Spleen (tissue), 11 donors: ENCODE results near the gene CLEC10A. TPM values are rescaled to one million over a fixed set of nuclear protein-coding genes. Genes with fewer than 3 reads are reported as not detected.

Experiments used
- DNase-seq: peaks from one replicate; pipeline ENCODE4 v3.0.0-alpha.2; 2020
- H3K27ac ChIP-seq, 8 donors: fragments of 200-600 bp; sonication (generic) in 7 of 8; 1 replicate in 4 of 8; 2 replicates in 4 of 8; pipeline versions ENCODE4 v1.5.0 to v1.8.0; 2016 to 2021; ENCODE audit warnings: inconsistent platforms in 4 of 8, mild to moderate bottlenecking in 4 of 8, moderate library complexity in 1 of 8
- H3K27me3 ChIP-seq, 7 donors: fragments of 200-600 bp; sonication (generic) in 6 of 7; replicated peaks in 1 of 7; 1 replicate in 4 of 7; 2 replicates in 3 of 7; pipeline versions ENCODE4 v1.5.0 to v1.8.0; 2016 to 2021; ENCODE audit warnings: inconsistent platforms in 3 of 7, mild to moderate bottlenecking in 1 of 7
- H3K36me3 ChIP-seq, 6 donors: fragments of 200-600 bp; sonication (generic) in 5 of 6; 1 replicate in 4 of 6; 2 replicates in 2 of 6; pipeline versions ENCODE4 v1.5.0 to v1.8.0; 2016 to 2021; ENCODE audit warnings: inconsistent platforms in 2 of 6
- H3K4me1 ChIP-seq, 6 donors: fragments of 200-600 bp; sonication (generic) in 5 of 6; 1 replicate in 3 of 6; 2 replicates in 3 of 6; pipeline versions ENCODE4 v1.5.0 to v1.8.0; 2016 to 2021; ENCODE audit warnings: inconsistent platforms in 3 of 6
- H3K4me3 ChIP-seq, 8 donors: fragments of 200-600 bp; sonication (generic) in 7 of 8; 1 replicate in 4 of 8; 2 replicates in 4 of 8; pipeline versions ENCODE4 v1.5.0 to v1.8.0; 2016 to 2021; ENCODE audit warnings: inconsistent platforms in 4 of 8, mild to moderate bottlenecking in 4 of 8, moderate library complexity in 2 of 8
- H3K9me3 ChIP-seq, 8 donors: fragments of 200-600 bp; sonication (generic) in 7 of 8; 1 replicate in 4 of 8; 2 replicates in 4 of 8; pipeline versions ENCODE4 v1.5.0 to v1.8.0; 2016 to 2021; ENCODE audit warnings: inconsistent platforms in 4 of 8
- POLR2A ChIP-seq, 3 donors: fragments of 450-650 bp; IDR thresholded peaks; one replicate each; pipeline ENCODE4 v1.5.1; 2017; ENCODE audit warnings: antibody characterized with exemption in 3 of 3, mild to moderate bottlenecking in 1 of 3
- POLR2AphosphoS5 ChIP-seq, 3 donors: sonication (generic); formaldehyde crosslinking; IDR thresholded peaks; one replicate each; pipeline ENCODE4 v1.5.1; 2017; ENCODE audit warnings: antibody characterized with exemption in 3 of 3
- WGBS, 5 donors: extraction: QIAGEN DNeasy Blood & Tissue Kit in 3 of 5; methylation state at CpG; one replicate each; pipeline versions ENCODE4 v1.1.5 to v1.1.7; 2013 to 2018; 5-methylcytosine and 5-hydroxymethylcytosine counted together
- intact Hi-C: fragments of 100-400 bp; cut with DNase I; formaldehyde crosslinking; loops from one replicate; pipeline ENCODE4 v1.15.0; 2023; ENCODE audit warnings: low total_unique reads
- polyA plus RNA-seq, 3 donors: library from polyadenylated mRNA; stranded (reverse); fragments of 200-250 nt; gene quantifications; one replicate each; pipeline ENCODE4 v1.2.1, GENCODE V29; 2013
- total RNA-seq, 7 donors: library from RNA; depleted of rRNA in 3 of 7; stranded (reverse); fragments of >200 nt in 3 of 7; fragmentation: NEBNext Ultra II Directional in 4 of 7; extraction: Animal tissue kit (Norgen Biotek cat#: 25700) in 4 of 7; gene quantifications; one replicate each; pipeline versions ENCODE4 v1.1.0 to v1.2.1, GENCODE V29; 2016 to 2021
- TF ChIP-seq, protein P1 (sequence below), 11 experiments: fragments of 200-600 bp in 7 of 11; fragments of 450-650 bp in 4 of 11; sonication (generic) in 4 of 11; IDR thresholded peaks in 8 of 11; conservative IDR thresholded peaks in 3 of 11; 1 replicate in 7 of 11; 2 replicates in 4 of 11; pipeline versions ENCODE4 v1.4.0 to v1.8.0; 2016 to 2021; ENCODE audit warnings: antibody characterized with exemption in 11 of 11, inconsistent platforms in 4 of 11, mild to moderate bottlenecking in 1 of 11
- donor health status: healthy with polysubstance abuse.
- donor health status: DM: no; HTN: no; CAD: no; lungs with moderate emphysema.
- donor health status: DM: no; HTN: no; CAD: no.
- donor health status: Bipolar disorder and iron deficiency.
- donor health status: healthy.
- donor health status: DM: no; HTN: no; CAD: no.
- donor health status: DM: yes; HTN: yes; CAD: no.

The CLEC10A gene
- total and polyA plus RNA-seq, 10 donors: 0.85 to 22.2 (median 6.7) TPM

DNA sequence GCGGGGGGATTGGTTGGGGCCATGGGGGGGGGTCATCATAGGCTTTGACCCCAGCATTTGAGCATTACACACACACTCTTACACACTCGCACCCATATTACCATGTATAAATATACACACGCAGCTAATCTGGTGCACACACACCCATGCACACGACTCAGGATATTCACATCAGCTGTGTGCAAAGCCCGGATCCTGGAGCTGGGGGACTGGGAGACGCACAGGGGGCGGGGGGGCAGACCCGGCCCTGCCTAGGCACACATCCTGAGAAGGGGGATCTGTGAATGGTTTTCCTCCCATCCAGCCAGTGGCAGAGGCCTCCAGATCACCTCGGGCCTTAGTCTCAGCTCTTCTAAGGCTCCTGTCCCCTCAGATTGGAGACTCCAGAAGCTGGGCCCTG lies 28.9 kb upstream of the CLEC10A start:
- Histone ChIP-seq H3K27me3 (peaks cover 0 to 15% (median 0%) of the 10 kb centered on the region in 7 donors), H3K27ac (no peak overlapping the region), H3K4me3 (no peak overlapping the region), H3K4me1 (peaks cover 0 to 8% (median 0%) of the 10 kb centered on the region in 6 donors), H3K36me3 (no peaks in the 10 kb centered on the region), H3K9me3 (no peaks in the 10 kb centered on the region)
- intact Hi-C loops: no loop called here
- WGBS, 5 donors: 72 to 90% (median 85%) methylated on average over 9 of the region's 9 CpGs
- TF ChIP-seq POLR2A (IDR thresholded peaks at IDR 0.05): no peak
- TF ChIP-seq, protein P1, sequence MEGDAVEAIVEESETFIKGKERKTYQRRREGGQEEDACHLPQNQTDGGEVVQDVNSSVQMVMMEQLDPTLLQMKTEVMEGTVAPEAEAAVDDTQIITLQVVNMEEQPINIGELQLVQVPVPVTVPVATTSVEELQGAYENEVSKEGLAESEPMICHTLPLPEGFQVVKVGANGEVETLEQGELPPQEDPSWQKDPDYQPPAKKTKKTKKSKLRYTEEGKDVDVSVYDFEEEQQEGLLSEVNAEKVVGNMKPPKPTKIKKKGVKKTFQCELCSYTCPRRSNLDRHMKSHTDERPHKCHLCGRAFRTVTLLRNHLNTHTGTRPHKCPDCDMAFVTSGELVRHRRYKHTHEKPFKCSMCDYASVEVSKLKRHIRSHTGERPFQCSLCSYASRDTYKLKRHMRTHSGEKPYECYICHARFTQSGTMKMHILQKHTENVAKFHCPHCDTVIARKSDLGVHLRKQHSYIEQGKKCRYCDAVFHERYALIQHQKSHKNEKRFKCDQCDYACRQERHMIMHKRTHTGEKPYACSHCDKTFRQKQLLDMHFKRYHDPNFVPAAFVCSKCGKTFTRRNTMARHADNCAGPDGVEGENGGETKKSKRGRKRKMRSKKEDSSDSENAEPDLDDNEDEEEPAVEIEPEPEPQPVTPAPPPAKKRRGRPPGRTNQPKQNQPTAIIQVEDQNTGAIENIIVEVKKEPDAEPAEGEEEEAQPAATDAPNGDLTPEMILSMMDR (IDR thresholded peaks at IDR 0.05 in 8 of 11, conservative IDR thresholded peaks at IDR 0.05 in 3 of 11): no peak
- DNase-seq: no peak

- intact Hi-C loops: no loop called here
- H3K4me1 ChIP-seq: peaks cover 0 to 8% (median 0%) of the 10 kb centered on the region in 6 donors
- no peak overlapping the region for H3K27ac ChIP-seq
- 88 to 93% (median 88%) methylated on average over 9 to 10 of the region's 10 CpGs for WGBS, 5 donors
- H3K9me3 ChIP-seq: no peaks in the 10 kb centered on the region
- no peak for DNase-seq
- peaks cover 0 to 15% (median 0%) of the 10 kb centered on the region in 7 donors for H3K27me3 ChIP-seq
- H3K4me3 ChIP-seq: no peak overlapping the region
- TF ChIP-seq, protein P1 (IDR thresholded peaks at IDR 0.05 in 8 of 11, conservative IDR thresholded peaks at IDR 0.05 in 3 of 11): no peak
- TF ChIP-seq POLR2AphosphoS5 (IDR thresholded peaks at IDR 0.05) (no peak), POLR2A (IDR thresholded peaks at IDR 0.05) (no peak)
- H3K36me3 ChIP-seq: no peaks in the 10 kb centered on the region
Measured at GRCh38 chr17:7108560-7108925, 28.5 kb upstream of the CLEC10A start.

GRCh38 chr17:7107795-7108559 lies 27.9 kb upstream of the CLEC10A start:
- Histone ChIP-seq H3K4me1 (peaks cover 0 to 8% (median 0%) of the 10 kb centered on the region in 6 donors), H3K4me3 (no peak overlapping the region), H3K36me3 (no peaks in the 10 kb centered on the region), H3K27ac (no peak overlapping the region), H3K9me3 (no peaks in the 10 kb centered on the region), H3K27me3 (peaks cover 0 to 18% (median 0%) of the 10 kb centered on the region in 7 donors)
- WGBS, 5 donors: 79 to 86% (median 85%) methylated on average over 31 to 32 of the region's 32 CpGs
- TF ChIP-seq, protein P1 (IDR thresholded peaks at IDR 0.05 in 8 of 11, conservative IDR thresholded peaks at IDR 0.05 in 3 of 11): no peak
- TF ChIP-seq POLR2AphosphoS5 (IDR thresholded peaks at IDR 0.05) (no peak), POLR2A (IDR thresholded peaks at IDR 0.05) (no peak)
- DNase-seq: no peak
- intact Hi-C loops: no loop called here

DNA sequence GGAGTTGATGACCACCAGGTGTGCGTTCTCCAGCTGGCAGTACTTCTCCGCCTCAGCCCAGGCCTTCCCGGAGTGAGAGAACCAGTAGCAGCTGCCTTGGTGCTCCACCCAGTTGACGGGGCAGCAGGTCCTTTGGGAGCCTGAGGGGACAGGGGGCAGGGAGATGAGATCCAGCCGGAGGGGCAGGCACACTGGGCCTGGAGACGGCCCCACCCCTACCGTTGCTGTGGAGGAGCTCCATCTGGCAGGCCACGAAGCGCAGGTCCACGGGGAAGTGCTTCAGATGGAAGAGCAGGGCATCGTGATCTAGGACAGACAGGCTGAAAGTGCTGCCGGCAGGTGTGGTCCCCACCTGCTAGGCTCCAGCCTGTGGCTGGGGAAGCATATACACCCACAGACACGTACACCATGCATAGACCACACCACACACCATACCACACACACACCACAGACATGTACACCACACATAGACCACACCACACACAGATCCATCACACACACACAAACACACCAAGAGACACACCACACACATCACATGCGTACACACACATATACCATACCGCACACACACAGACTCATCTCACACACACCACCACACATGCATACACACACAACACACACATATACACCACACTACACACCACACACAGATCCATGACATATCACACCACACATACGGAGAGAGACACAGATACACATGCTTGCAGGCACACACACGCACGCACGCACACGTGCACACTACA lies 27.1 kb upstream of the CLEC10A start:
- peaks cover 0 to 8% (median 0%) of the 10 kb centered on the region in 6 donors for H3K4me1 ChIP-seq
- intact Hi-C loops: no loop called here
- no peak for DNase-seq
- no peaks in the 10 kb centered on the region for H3K36me3 ChIP-seq
- no peak for TF ChIP-seq POLR2A (IDR thresholded peaks at IDR 0.05)
- TF ChIP-seq POLR2AphosphoS5 (IDR thresholded peaks at IDR 0.05): no peak
- H3K27me3 ChIP-seq: peaks cover 0 to 22% (median 0%) of the 10 kb centered on the region in 7 donors
- no peak overlapping the region for H3K4me3 ChIP-seq
- WGBS, 5 donors: 82 to 87% (median 85%) methylated on average over 15 to 20 of the region's 20 CpGs
- no peak overlapping the region for H3K27ac ChIP-seq
- no peaks in the 10 kb centered on the region for H3K9me3 ChIP-seq
